GM19328 (cell line): Measurements from ENCODE around the gene BCAS3.

ENCODE experiments used
- ATAC-seq: cut with Tn5 transposase; IDR thresholded peaks from one replicate; pipeline ENCODE4 v1.9.1; 2021; ENCODE audit warnings: mild to moderate bottlenecking, moderate library complexity; ENCODE audit not compliant: unreplicated experiment

The BCAS3 gene

GRCh38 chr17:61307905-61308886, 630.5 kb downstream of the BCAS3 start:
- ATAC-seq: no peak

- no peak for ATAC-seq
These were observed 632.0 kb downstream of the BCAS3 start for GRCh38 chr17:61309362-61310256.

- ATAC-seq: no peak
These were observed 632.9 kb downstream of the BCAS3 start for GRCh38 chr17:61310590-61310989.

- ATAC-seq: no peak
These were observed 635.0 kb downstream of the BCAS3 start for GRCh38 chr17:61312406-61313295.

GRCh38 chr17:61313461-61314326, 636.0 kb downstream of the BCAS3 start:
- no peak for ATAC-seq

GRCh38 chr17:61314368-61315078, 636.9 kb downstream of the BCAS3 start:
- ATAC-seq: no peak

- no peak for ATAC-seq
These were observed 639.0 kb downstream of the BCAS3 start for GRCh38 chr17:61316633-61317032.

- ATAC-seq: no peak
These were observed 640.1 kb downstream of the BCAS3 start for GRCh38 chr17:61317779-61318178.

- ATAC-seq: no peak
These were observed 641.0 kb downstream of the BCAS3 start for GRCh38 chr17:61318684-61319098.

GRCh38 chr17:61321344-61321743, 643.7 kb downstream of the BCAS3 start:
- ATAC-seq: no peak

- ATAC-seq: no peak
These were observed 644.8 kb downstream of the BCAS3 start for GRCh38 chr17:61322325-61323002.

- no peak for ATAC-seq
These were observed 645.6 kb downstream of the BCAS3 start for GRCh38 chr17:61323003-61323908.

GRCh38 chr17:61323909-61324868, 646.5 kb downstream of the BCAS3 start:
- ATAC-seq: no peak

- ATAC-seq: no peak
These were observed 647.3 kb downstream of the BCAS3 start for GRCh38 chr17:61324950-61325349.

GRCh38 chr17:61325382-61326073, 647.9 kb downstream of the BCAS3 start:
- no peak for ATAC-seq

GRCh38 chr17:61326330-61326729, 648.7 kb downstream of the BCAS3 start:
- ATAC-seq: no peak
